ENCODE measurements around the gene ARSG. TPM values are rescaled to one million over a fixed set of nuclear protein-coding genes. Genes with fewer than 3 reads are reported as not detected.

The ARSG gene
- total and polyA plus RNA-seq, 10 of the 15 experiments (the other 5 are each of a cell fraction or from before 2014, with no cell fraction given), result 2.9 to 13.5 (median 7.6) TPM

DNA sequence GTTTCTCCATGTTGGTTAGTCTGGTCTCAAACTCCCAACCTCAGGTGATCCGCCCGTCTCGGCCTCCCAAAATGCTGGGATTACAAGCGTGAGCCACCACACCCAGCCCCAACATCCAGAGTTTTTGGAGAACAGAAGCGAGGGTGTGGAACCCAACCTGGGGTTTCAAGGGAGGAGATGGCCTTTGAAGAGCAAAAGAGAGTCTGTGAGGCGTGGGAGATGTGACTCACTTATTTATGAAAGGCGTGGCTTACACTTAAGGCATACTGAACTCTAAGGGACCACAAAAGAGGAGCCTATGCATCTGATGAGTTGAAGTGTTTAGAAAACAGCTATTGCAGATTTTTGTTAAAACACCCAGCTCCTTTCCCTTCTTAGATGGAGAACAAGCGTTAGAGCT is 18.9 kb downstream of the ARSG start:
- Histone ChIP-seq H3K9me3 (replicated peaks; ENCODE audit: control insufficient read depth, insufficient read depth, low read length) (no peaks in the 10 kb centered on the region), H3K79me2 (ENCODE audit: control insufficient read depth, insufficient read depth, low read length) (no peaks in the 10 kb centered on the region), H3K4me2 (ENCODE audit: control insufficient read depth, insufficient read depth) (no peak overlapping the region), H3K9ac (ENCODE audit: control insufficient read depth, insufficient read depth, low read length) (no peak overlapping the region), H3K27ac (ENCODE audit: control insufficient read depth, insufficient read depth) (no peak overlapping the region), H4K20me1 (ENCODE audit: control insufficient read depth, insufficient read depth) (no peaks in the 10 kb centered on the region), H3K36me3 (ENCODE audit: control insufficient read depth in 2 of 2, insufficient read depth in 2 of 2, low read length in 1 of 2) (no peaks in the 10 kb centered on the region), H3K4me1 (ENCODE audit: control insufficient read depth, insufficient read depth, low read length) (no peaks in the 10 kb centered on the region), H3K27me3 (replicated peaks in 1 of 2; ENCODE audit: control insufficient read depth in 2 of 2, insufficient read depth in 2 of 2, low read length in 1 of 2) (no peaks in the 10 kb centered on the region), H3K4me3 (no peak overlapping the region), H2AFZ (ENCODE audit: control insufficient read depth, low read depth, low read length) (no peak overlapping the region)
- no peak for FAIRE-seq
- TF ChIP-seq, protein P1, sequence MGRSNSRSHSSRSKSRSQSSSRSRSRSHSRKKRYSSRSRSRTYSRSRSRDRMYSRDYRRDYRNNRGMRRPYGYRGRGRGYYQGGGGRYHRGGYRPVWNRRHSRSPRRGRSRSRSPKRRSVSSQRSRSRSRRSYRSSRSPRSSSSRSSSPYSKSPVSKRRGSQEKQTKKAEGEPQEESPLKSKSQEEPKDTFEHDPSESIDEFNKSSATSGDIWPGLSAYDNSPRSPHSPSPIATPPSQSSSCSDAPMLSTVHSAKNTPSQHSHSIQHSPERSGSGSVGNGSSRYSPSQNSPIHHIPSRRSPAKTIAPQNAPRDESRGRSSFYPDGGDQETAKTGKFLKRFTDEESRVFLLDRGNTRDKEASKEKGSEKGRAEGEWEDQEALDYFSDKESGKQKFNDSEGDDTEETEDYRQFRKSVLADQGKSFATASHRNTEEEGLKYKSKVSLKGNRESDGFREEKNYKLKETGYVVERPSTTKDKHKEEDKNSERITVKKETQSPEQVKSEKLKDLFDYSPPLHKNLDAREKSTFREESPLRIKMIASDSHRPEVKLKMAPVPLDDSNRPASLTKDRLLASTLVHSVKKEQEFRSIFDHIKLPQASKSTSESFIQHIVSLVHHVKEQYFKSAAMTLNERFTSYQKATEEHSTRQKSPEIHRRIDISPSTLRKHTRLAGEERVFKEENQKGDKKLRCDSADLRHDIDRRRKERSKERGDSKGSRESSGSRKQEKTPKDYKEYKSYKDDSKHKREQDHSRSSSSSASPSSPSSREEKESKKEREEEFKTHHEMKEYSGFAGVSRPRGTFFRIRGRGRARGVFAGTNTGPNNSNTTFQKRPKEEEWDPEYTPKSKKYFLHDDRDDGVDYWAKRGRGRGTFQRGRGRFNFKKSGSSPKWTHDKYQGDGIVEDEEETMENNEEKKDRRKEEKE (IDR thresholded peaks at IDR 0.05), result no peak
- TF ChIP-seq RB1 (IDR thresholded peaks at IDR 0.05; ENCODE audit: borderline replicate concordance) (no peak), MTA3 (IDR thresholded peaks at IDR 0.05; ENCODE audit: borderline replicate concordance, low read length) (no peak), EGR1 (IDR thresholded peaks at IDR 0.05; ENCODE audit: borderline replicate concordance in 1 of 2, low read depth in 2 of 2, low read length in 2 of 2) (no peak), SP1 (IDR thresholded peaks at IDR 0.05; ENCODE audit: low read depth, low read length) (no peak), BHLHE40 (IDR thresholded peaks at IDR 0.05; ENCODE audit: borderline replicate concordance in 1 of 2, low read depth in 2 of 2, low read length in 1 of 2) (no peak), NFIC (IDR thresholded peaks at IDR 0.05; ENCODE audit: low read depth, low read length) (no peak), NR2C2 (IDR thresholded peaks at IDR 0.05; ENCODE audit: borderline replicate concordance, control insufficient read depth, insufficient read length, low read depth) (no peak), FOXM1 (IDR thresholded peaks at IDR 0.05; ENCODE audit: low read depth, low read length) (no peak), HDAC6 (IDR thresholded peaks at IDR 0.05; ENCODE audit: unreplicated experiment) (no peak), YY1 (IDR thresholded peaks at IDR 0.05; ENCODE audit: low read depth, low read length) (no peak)
- TF ChIP-seq, protein P2, sequence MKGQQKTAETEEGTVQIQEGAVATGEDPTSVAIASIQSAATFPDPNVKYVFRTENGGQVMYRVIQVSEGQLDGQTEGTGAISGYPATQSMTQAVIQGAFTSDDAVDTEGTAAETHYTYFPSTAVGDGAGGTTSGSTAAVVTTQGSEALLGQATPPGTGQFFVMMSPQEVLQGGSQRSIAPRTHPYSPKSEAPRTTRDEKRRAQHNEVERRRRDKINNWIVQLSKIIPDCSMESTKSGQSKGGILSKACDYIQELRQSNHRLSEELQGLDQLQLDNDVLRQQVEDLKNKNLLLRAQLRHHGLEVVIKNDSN (IDR thresholded peaks at IDR 0.05; ENCODE audit: borderline replicate concordance, extremely low read length, insufficient read depth, low read depth, low read length), result no peak
- TF ChIP-seq, protein P3, sequence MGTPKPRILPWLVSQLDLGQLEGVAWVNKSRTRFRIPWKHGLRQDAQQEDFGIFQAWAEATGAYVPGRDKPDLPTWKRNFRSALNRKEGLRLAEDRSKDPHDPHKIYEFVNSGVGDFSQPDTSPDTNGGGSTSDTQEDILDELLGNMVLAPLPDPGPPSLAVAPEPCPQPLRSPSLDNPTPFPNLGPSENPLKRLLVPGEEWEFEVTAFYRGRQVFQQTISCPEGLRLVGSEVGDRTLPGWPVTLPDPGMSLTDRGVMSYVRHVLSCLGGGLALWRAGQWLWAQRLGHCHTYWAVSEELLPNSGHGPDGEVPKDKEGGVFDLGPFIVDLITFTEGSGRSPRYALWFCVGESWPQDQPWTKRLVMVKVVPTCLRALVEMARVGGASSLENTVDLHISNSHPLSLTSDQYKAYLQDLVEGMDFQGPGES (IDR thresholded peaks at IDR 0.05), result no peak
- TF ChIP-seq, protein P4, sequence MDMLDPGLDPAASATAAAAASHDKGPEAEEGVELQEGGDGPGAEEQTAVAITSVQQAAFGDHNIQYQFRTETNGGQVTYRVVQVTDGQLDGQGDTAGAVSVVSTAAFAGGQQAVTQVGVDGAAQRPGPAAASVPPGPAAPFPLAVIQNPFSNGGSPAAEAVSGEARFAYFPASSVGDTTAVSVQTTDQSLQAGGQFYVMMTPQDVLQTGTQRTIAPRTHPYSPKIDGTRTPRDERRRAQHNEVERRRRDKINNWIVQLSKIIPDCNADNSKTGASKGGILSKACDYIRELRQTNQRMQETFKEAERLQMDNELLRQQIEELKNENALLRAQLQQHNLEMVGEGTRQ (IDR thresholded peaks at IDR 0.05; ENCODE audit: borderline replicate concordance, low read depth, low read length), result no peak
- SMC1A ChIA-PET (ENCODE audit: uncharacterized antibody, unreplicated experiment), result no interaction called here
- CTCF ChIA-PET, result interaction anchor here (0.9 kb wide), 1 partner anchor 24 kb away, joined by 4 read pairs; no protein-coding TSS in a partner anchor
- in situ Hi-C loops (cut with MboI) (no loop called here), intact Hi-C loops (cut with micrococcal nuclease; ENCODE audit: unreplicated experiment) (no loop called here)
- DNase-seq (ENCODE audit: low read depth, low spot score), result no peak
- RAD21 ChIA-PET (ENCODE audit: unreplicated experiment), result no interaction called here
- POLR2A ChIA-PET, result interaction anchor here (0.6 kb wide), 1 partner anchor 275 kb away, joined by 6 read pairs; the partner anchor contains the start of gene KPNA2
- ATAC-seq, result no peak
- WGBS (ENCODE audit: insufficient coverage, insufficient replicate concordance, low lambda C conversion rate, missing lambda C conversion rate), result 79% methylated on average over 8 of the region's 8 CpGs
- BruUV-seq (replicated peaks), result no TSS peak
